Activated CD4-positive, alpha-beta T cell treated with anti-CD3 and anti-CD28 coated beads, Interleukin-2, amount 50 U/mL, for 4 hours (primary cell): ENCODE measurements around the gene SNX27.
"Not testable (repeated sequence)": the region's sequence is repeated elsewhere in the genome, so short reads cannot be mapped to it uniquely, and the experiment has no call there.

Experiments
- DNase-seq, 2 experiments: peaks; one replicate each; pipeline ENCODE4 v3.0.0-alpha.2; 2020

The SNX27 gene

GRCh38 chr1:151641229-151641628 lies 29.4 kb downstream of the SNX27 start:
- no peak for DNase-seq

- not testable (repeated sequence) for DNase-seq
Observed at GRCh38 chr1:151643085-151643484, 31.2 kb downstream of the SNX27 start.

GRCh38 chr1:151644001-151644400 lies 32.2 kb downstream of the SNX27 start:
- DNase-seq = no peak

GRCh38 chr1:151653397-151653796 lies 41.5 kb downstream of the SNX27 start:
- no peak for DNase-seq

GRCh38 chr1:151655371-151655770 lies 43.5 kb downstream of the SNX27 start:
- DNase-seq = no peak

- no peak for DNase-seq
Observed at GRCh38 chr1:151661751-151662150, 49.9 kb downstream of the SNX27 start.

- DNase-seq = no peak
Observed at GRCh38 chr1:151668090-151668489, 56.2 kb downstream of the SNX27 start.

- DNase-seq = not testable (repeated sequence)
Observed at GRCh38 chr1:151670036-151670675, 58.3 kb downstream of the SNX27 start.

- DNase-seq = no peak
Observed at GRCh38 chr1:151673407-151673806, 61.6 kb downstream of the SNX27 start.

- no peak for DNase-seq
Observed at GRCh38 chr1:151680391-151680790, 68.5 kb downstream of the SNX27 start.

GRCh38 chr1:151680826-151681225 lies 69.0 kb downstream of the SNX27 start:
- no peak for DNase-seq

GRCh38 chr1:151681923-151682322 lies 70.1 kb downstream of the SNX27 start:
- no peak for DNase-seq

GRCh38 chr1:151682901-151683300 lies 71.1 kb downstream of the SNX27 start:
- not testable (repeated sequence) for DNase-seq

GRCh38 chr1:151684128-151684527 lies 72.3 kb downstream of the SNX27 start:
- no peak for DNase-seq

- DNase-seq = no peak
Observed at GRCh38 chr1:151686561-151686960, 74.7 kb downstream of the SNX27 start.

- no peak for DNase-seq
Observed at GRCh38 chr1:151689494-151689893, 77.6 kb downstream of the SNX27 start.

GRCh38 chr1:151692226-151692625 lies 80.4 kb downstream of the SNX27 start:
- no peak for DNase-seq

- DNase-seq = no peak
Observed at GRCh38 chr1:151693057-151693651, 81.3 kb downstream of the SNX27 start.

- DNase-seq = no peak
Observed at GRCh38 chr1:151701515-151701914, 89.7 kb downstream of the SNX27 start.

GRCh38 chr1:151702936-151703335 lies 91.1 kb downstream of the SNX27 start:
- DNase-seq = no peak

GRCh38 chr1:151703813-151704212 lies 92.0 kb downstream of the SNX27 start:
- no peak for DNase-seq

- DNase-seq = no peak
Observed at GRCh38 chr1:151704246-151704645, 92.4 kb downstream of the SNX27 start.

GRCh38 chr1:151705146-151705545 lies 93.3 kb downstream of the SNX27 start:
- no peak for DNase-seq

- DNase-seq = no peak
Observed at GRCh38 chr1:151705753-151706463, 94.1 kb downstream of the SNX27 start.
